GM15510 (cell line): ENCODE results near the gene TNFSF9.

Experiments
- POLR2A ChIP-seq: IDR thresholded peaks from 3 replicates; pipeline ENCODE4 v1.6.1; 2011; ENCODE audit warnings: borderline replicate concordance; ENCODE audit not compliant: insufficient read length; ENCODE audit errors: extremely low read depth

Gene TNFSF9

DNA sequence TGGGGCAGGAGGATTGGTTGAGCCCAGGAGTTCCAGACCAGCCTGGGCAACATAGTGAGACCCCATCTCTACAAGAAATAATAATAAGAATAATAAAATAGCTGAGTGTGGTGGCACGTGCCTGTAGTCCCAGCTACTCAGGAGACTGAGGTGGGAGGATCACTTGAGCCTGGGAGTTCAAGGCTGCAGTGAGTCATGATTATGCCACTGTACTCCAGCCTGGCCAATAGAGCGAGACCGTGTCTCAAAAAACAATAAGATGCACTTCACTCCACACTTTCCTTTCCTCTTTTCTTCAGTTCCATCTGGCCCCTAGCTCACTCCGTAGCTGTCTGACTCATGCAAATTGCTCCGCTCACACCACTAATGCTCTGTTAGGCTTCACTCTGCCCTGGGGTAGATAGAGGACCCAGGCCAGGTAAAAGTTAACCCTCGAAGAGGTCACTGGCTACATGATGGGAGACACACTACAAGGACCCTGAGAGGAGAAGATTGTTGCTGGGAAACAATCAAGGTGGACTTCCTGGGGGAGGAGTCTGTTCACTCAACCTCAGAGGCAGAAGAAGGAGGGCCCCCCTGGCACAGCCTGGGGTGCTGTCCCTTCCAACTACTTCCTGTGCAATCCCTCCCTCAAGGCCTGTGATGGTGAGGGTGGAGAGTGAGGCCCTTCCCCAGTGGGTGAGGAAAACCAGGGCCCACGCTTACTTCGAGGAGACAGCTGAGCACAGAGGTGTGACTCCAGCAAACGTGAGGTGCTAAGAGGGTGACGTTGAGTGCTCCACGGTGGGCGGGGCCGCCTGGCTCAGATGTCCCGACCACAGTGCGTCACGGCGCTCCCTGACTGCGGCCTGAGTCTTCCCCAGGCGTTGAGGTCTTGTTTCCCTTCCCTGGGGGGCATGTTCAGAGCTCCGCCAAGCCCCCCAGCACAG is 8.8 kb upstream of the TNFSF9 start:
- TF ChIP-seq POLR2A = peak; percentile 63

DNA sequence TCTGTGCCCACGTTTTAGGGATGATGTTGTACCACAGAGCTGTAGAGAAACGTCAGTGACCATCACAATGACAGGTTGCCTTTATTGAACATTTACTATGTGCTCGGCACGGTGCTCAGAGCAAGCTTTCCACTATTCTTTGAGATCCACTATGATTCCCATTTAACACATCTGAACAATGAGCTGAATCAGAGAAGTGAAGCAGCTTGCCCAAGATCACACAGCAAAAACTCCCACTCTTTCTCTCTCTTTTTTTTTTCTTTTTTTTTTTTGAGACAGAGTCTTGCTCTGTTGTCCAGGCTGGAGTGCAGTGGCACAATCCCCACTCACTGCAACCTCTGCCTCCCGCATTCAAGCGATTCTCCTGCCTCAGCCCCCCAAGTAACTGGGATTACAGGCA is 8.1 kb upstream of the TNFSF9 start:
- TF ChIP-seq POLR2A = no peak

- TF ChIP-seq POLR2A = no peak
Measured at GRCh38 chr19:6524311-6524710, 6.5 kb upstream of the TNFSF9 start.

DNA sequence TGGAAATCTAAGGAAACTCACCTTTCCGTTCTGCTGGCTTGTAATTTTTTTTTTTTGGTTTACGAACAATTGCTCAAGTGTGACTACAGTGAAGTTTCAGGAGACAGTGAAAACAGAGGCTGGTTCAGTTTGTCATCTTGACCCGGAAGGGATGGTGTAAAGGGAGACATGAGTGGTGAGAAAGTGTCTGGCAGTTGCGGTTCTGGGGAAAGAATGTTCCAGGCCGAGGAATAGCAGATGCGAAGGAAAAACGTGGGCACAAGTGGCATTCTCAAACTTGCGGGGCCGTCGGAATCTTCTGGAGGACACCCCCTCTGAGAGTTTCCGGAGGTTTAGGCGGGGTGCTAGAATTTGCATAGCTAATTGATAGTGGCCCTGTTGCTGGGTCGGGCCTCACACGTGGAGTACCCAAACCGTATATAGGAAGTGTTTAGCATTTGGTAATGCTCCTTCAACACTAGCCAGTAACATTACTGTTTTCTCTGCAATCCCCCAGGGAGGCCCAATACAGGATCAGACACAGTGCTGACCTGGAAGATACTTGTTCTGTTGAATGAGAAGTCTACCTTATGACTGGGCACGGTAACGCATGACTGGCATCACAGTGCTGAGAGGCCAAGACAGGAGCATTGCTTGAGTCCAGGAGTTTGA is 2.8 kb upstream of the TNFSF9 start:
- TF ChIP-seq POLR2A = peak; percentile 47

DNA sequence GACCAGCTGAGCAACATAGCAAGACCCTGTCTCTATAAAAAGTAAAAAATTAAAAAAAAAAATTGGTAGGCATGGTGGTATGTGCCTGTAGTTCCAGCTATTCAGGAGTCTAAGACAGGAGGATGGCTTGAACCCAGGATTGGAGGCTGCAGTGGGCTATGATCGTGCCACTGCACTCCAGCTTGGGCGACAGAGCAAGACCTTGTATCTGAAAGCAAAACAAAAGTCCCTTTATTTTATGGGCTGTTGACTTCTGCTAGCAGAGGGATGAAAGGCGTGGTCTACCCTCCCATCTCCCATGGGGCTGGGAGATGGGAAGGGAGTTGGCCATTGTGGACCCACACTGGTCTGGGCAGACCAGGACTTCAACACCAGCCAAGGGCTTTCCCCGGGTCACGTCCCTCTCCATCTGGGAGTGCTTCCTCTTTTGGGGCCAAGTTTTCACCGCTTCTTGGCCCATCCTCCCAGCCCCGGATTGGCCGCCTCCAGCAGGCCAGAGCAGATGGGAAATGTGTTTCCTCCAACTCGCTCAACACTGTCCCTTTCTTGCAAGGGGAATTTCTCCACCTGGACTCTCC is 2.2 kb upstream of the TNFSF9 start:
- peak; percentile 38 for TF ChIP-seq POLR2A

DNA sequence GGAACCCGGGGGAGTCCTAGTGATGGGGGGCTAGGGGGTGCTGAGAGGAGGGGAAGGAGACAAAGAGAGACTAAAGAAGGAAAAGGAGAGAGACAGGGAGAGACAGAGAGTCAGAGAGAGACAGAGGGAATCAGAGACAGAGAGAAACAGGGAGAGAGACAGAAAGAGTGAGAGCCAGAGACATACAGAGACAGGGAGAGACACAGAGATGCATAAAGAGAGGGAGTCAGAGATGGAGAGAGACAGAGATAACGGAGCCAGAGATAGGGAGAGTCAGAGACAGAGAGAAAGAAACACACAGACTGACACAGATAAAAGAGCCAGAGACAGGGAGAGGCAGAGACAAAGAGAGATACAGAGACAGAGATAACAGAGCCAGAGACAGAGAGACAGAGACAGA is 1.5 kb upstream of the TNFSF9 start:
- TF ChIP-seq POLR2A = no peak

DNA sequence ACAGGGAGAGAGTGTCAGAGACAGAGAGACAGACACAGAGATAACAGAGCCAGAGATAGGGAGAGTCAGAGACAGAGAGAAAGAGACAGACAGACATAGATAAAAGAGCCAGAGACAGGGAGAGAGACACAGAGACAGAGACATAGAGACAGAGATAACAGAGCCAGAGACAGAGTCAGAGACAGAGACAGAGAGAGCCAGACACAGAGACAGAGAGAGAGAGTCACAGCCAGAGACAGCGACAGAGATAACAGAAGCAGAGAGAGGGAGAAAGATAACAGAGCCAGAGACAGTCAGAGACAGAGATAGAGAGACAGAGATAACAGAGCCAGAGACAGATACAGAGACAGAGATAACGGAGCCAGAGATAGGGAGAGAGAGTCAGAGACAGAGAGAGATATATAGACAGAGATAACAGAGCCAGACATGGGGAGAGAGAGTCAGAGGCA is 865 bp upstream of the TNFSF9 start:
- TF ChIP-seq POLR2A = no peak

GRCh38 chr19:6531163-6531955 is 533 bp downstream of the TNFSF9 start:
- no peak for TF ChIP-seq POLR2A

DNA sequence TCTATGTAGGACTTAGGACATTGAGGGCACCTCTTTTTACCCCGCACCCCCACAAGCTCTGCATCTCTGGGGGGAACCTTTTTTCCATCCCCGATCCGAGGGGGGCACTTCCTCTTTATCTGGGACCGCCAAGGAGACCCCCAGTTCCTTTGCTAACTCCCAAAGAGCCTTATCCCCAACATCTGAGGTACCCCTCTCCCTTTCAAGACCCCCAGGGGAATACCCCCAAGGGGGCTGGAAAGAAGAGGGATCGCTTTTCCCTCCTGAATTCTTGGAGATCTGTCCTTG is 1.1 kb downstream of the TNFSF9 start:
- no peak for TF ChIP-seq POLR2A

DNA sequence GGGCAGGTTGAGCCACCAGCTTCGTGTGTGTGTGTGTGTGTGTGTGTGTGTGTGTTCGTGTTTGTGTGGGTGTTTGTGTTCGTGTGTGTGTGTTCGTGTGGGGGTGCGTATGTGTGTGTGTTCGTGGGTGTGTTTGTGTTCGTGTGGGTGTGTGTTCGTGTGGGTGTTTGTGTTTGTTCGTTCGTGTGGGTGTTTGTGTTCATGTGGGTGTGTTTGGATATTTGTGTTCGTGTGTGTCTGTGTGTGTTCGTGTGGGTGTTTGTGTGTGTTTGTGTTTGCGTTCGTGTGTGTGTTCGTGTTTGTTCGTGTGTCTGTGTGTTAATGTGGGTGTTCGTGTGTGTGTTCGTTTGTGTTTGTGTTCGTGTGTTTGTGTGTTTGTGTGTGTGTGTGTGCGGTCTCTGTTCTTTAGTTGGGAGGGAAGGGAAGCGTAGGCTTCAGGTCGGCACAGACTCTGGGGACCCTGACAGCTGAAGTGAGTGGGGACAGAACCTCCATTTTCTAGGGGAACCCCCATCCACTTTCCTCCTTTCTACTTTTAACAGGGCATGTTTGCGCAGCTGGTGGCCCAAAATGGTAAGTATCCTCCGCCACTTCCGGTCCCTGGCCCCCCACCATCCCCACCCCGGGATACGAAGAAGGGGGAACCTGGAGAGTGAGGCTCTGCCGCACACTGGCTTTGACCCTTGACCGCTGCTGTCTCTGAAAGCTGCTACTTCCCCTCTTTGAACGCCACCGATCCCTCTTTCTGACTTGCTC is 1.6 kb downstream of the TNFSF9 start:
- TF ChIP-seq POLR2A = no peak

DNA sequence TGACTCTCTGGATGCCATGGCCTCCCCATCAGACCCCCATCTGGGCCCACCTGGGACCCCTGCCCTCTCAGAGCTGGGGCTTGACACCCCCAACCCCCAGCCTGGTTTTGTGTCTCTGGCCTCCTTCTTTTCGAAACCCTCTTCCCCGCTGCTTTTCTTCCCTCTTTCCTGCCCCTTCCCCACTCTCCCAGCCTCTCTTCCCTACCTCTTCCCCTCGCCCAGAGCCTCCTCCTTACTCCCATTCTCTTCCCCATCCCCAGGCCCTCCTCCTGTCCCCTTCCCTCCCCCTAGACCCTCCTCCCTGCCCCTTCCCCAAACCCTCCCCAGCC is 2.1 kb downstream of the TNFSF9 start:
- no peak for TF ChIP-seq POLR2A

DNA sequence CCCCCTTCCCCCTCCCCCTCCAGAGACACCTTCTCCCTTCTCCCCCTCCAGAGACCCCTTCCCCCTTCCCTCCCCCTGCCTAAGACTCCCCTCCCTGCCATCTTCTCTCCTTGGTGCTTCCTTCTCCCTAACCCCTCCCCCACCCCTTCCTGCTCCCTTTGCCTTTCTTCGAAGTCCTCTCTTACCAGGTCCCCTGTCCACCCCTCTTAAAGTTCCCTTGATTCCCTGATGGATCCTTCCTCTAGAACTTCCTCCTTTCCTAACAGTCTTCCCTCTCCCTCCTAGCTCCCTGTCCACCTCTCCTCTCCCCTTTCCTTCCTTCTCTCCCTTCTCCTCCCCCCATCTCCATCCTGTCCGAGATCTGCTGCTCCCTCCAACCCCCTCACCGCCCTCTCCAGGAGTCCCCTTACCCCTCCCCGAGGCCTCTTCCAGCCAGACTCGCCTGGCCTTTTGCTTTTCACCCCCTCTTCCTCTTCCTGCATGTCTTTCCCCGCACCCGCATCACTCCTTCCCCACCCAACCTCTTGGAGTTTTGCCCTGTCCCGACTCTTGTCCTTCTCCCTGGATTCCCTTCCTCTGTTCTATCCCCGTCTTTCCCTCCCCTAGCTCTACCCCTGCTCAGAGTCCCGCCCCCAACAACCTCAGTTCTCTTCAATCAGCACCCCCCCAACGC is 3.1 kb downstream of the TNFSF9 start:
- no peak for TF ChIP-seq POLR2A

DNA sequence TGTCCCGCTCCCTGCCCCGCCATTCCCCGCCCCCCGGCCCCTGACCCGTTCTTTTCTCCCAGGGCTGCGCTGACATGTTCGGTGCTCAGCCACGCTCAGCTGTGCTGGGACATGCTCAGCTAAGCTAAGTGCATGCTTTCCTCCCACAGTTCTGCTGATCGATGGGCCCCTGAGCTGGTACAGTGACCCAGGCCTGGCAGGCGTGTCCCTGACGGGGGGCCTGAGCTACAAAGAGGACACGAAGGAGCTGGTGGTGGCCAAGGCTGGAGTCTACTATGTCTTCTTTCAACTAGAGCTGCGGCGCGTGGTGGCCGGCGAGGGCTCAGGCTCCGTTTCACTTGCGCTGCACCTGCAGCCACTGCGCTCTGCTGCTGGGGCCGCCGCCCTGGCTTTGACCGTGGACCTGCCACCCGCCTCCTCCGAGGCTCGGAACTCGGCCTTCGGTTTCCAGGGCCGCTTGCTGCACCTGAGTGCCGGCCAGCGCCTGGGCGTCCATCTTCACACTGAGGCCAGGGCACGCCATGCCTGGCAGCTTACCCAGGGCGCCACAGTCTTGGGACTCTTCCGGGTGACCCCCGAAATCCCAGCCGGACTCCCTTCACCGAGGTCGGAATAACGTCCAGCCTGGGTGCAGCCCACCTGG is 3.7 kb downstream of the TNFSF9 start:
- TF ChIP-seq POLR2A = no peak
